Stimulated activated CD8-positive, alpha-beta memory T cell treated with anti-CD3 and anti-CD28 coated beads, Interleukin-7, amount 100 ng/mL, for 4 hours (primary cell): ENCODE results near the gene ZSCAN1.
"Not testable (repeated sequence)": the region's sequence is repeated elsewhere in the genome, so short reads cannot be mapped to it uniquely, and the experiment has no call there.

Experiments
- DNase-seq, 2 donors: peaks; one replicate each; pipeline ENCODE4 v3.0.0-alpha.2; 2020; ENCODE audit warnings: low read depth in 2 of 2

ZSCAN1 gene

GRCh38 chr19:58033741-58034476 lies at the start of gene ZSCAN1:
TSS of gene ZSCAN1 (plus strand) at chr19:58034025. CDS start at chr19:58037837, 3,812 bp downstream.
- DNase-seq, result peak; percentile 1 to 37

- DNase-seq, result no peak
Measured at GRCh38 chr19:57992841-57993240, 41.0 kb upstream of the ZSCAN1 start.

DNA sequence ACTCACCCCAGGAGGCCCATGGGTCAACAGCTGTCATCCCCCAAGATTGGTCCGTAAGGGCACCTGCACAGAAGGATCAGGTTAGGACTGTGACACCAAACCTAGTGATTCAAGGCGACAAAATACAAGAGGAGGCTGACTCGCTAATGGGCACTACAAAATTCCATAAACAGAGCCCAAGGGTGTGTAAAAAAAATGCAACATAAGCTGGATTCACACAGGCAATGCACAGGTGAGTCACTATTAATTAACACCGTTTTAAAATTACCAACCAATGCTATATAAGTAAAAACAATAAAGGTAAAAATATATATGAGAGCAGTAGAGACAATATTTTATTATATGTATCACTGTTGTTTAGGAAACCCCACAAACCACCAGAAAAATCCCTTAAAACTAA lies 33.1 kb upstream of the ZSCAN1 start:
- no peak for DNase-seq

GRCh38 chr19:58001895-58002369 lies 31.9 kb upstream of the ZSCAN1 start:
- no peak for DNase-seq

DNA sequence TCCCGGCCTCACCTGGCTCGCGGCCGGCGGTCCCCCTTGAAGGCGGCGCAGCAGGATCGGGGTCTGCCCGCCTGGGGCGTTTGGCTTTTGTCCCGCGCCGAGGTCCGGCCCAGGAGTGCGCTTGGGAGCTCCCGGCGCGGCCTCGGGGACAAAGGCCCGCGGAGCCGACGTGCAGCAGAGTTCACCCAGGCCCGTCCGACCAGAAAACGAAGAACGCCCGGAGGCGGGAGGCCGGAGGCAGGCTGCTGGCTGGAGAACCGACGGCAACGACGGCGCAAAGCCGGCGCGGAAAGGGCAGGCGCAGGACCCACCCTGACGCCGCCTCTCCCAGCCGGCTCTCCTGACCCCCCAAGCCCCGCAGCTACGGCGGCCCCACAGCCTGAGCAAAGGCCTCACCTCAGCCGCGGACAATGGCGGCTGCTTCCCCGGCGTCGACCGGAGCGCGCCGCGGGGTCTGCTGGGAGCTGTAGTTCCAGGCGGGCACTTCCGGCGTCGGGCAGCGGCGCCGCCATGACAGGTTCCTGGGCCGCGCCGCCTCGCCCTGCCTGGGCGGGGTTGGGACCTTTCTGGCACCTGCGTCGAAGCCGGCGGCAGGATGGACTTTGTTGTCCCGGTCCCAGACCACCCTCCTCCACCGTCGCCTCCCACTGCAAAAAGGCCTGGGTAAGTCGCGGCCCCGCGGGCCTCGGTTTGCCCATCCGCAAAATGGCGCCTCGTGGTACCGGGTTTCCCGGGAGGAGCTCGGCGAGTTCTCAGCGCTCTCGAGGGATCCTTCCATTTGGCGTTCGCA lies 31.2 kb upstream of the ZSCAN1 start, which contains the start of gene ZNF606:
Gene ZNF606 (minus strand): TSS at position 437 of the 790 bp plus-strand sequence. CDS start 1,501 bp downstream, outside the sequence.
- peak; percentile 60 to 82 for DNase-seq

GRCh38 chr19:58003174-58003828 lies 30.5 kb upstream of the ZSCAN1 start:
- DNase-seq, result no peak

DNA sequence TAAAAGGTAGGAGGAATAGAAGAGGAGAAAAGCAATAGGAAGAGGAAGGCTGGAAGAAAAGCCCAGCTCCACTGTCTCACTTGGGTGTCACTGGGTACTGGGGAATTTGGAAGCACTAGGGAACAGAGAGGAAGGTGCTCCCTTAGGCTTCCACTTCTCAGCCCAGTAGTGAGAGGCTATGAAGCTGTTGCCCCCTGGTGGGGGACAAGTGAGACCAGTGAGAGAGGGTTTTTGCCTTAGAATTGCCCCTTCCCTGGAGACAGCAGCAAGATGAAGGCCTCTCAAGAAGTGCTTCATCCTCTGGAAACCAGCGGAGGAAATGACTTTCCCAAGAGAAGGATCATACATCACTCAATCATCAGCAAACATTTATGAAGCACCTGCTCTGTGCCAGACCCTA lies 26.5 kb upstream of the ZSCAN1 start:
- DNase-seq, result no peak

DNA sequence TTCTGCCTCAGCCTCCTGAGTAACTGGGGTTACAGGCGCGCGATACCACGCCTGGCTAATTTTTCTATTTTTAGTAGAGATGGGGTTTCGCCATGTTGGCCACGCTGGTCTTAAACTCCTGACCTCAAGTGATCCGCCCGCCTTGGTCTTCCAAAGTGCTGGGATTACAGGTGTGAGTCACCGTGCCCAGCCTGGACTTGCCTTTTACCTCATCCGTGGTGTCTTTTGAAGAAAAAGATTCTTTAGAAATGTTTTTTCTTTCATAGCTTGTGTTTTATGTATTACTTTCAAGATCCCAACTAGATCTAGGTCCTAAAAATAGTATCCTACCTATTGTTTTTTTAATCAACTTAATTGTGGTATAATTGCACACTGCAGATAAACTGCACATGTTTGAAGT lies 24.9 kb upstream of the ZSCAN1 start:
- DNase-seq, result not testable (repeated sequence)

DNA sequence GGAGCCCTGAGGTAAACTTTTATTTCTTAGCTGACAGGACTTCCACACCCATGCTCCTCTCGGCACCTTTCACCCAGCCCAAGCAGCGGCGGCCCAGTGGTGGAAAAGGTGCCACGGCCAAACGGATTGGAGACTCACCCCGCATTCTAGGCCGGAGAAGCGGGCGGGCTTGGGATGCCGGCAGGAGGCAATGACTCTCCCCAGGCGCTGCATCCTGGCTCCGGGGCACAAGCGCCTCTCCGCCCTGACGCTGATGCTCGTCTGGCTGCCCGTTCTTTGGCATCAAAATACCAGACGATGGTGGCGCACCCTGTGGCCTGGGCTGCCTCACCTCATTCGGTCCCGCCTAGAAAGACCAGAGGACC lies 24.5 kb upstream of the ZSCAN1 start:
- DNase-seq, result no peak

- peak in 1 of 2 donors; percentile 50 for DNase-seq
Measured at GRCh38 chr19:58009666-58010301, 24.0 kb upstream of the ZSCAN1 start.

DNA sequence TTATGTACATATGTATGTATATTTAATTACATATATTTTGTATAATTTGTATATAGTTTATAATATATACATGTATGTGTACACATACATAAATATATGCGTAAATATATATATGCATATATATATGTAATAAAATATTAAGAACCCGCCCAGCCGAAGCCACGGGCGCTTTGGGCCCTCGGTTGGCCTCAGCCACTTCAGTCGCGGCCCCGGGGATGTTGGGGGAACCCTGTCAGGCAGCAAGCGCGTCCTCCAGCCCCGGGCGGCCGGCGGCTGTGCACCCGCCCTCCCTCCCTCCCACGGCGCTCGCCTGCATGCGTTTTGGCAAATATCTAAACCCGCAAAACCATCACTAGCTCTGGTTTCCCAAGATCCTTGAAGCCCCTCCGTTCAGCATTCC lies 23.3 kb upstream of the ZSCAN1 start:
- DNase-seq, result no peak

- DNase-seq, result no peak
Measured at GRCh38 chr19:58014141-58014540, 19.7 kb upstream of the ZSCAN1 start.

DNA sequence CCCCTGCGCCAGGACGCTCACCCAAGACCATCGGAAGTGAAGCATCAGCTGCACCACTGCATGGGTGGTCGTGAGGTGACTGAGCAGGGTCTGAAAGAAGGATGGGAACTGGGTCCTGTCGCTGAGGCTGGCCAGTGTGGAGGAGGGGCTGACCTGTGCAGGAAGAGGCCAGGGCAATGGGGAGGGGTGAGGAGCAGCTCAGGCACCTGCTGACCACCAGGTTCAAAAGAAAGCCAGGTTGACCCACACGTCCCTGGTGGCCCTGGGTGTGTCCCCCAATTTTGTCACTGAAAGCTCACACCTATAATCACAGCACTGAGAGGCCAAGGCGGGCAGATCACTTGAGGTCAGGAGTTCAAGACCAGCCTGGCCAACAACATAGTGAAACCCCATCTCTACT lies 13.7 kb upstream of the ZSCAN1 start:
- DNase-seq, result no peak

GRCh38 chr19:58021541-58022282 lies 12.1 kb upstream of the ZSCAN1 start:
- peak in 1 of 2 donors; percentile 8 for DNase-seq

DNA sequence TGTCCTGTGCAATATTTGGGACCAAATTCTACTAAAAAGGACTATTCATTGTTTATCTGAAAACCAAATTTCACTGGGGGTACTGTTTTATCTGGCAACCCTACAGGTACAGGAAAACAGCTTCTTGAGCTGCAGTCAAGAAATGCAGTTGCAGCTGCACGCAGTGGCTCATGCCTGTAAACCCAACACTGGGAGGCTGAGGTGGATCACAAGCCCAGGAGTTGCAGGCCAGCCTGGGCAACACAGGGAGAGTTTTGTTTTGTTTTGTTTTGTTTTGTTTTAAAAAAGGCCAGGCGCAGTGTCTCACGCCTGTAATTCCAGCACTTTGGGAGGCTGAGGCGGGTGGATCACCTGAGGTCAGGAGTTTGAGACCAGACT lies 11.6 kb upstream of the ZSCAN1 start:
- no peak for DNase-seq

GRCh38 chr19:58024661-58025060 lies 9.2 kb upstream of the ZSCAN1 start:
- DNase-seq, result no peak

GRCh38 chr19:58034477-58034793 lies 610 bp downstream of the ZSCAN1 start:
- DNase-seq, result no peak

DNA sequence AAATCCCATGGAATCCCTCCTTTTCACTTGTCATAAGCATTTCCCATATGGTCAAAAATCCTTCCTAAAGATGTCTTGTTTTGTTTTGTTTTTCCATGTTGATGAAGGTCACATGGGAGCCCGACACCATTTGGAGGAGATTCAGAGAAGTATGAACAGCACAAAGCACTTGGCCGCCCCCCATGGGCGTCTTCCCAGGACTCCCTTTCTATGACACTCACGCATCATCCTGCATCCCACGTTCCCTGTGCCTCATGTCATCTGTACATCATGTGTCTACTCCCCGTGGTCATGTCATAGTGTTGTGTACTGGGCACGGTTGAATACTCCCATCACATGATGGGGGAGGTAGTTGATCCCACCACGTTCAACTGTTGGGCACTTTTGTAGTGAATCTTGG lies 2.0 kb downstream of the ZSCAN1 start:
- no peak for DNase-seq

GRCh38 chr19:58037927-58038687 lies 4.3 kb downstream of the ZSCAN1 start:
- DNase-seq, result no peak

DNA sequence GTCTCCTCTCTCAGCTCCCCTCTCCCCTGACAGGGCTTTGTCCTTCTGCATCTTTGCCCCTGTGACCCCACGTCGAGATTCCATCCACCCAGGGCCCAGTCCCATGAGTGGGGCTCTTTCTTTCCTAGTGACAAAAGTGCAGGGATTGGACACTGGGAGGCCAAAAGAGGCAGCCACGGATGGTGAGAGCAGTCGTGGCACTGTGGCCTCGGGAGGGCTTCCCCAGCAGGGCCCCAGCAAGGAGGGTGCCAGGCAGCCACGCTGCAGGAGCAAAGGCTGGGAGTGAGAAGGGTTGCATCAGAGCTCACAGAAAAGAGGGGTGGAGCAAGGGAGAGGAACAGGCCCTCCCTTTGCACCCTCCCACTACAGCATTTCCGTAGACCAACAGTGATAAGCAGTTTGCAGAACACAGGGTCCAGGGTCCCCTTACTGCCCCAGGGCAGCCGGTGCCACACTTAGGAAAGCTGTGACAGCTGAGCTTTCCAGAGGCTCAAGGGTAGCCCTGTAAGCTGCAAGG lies 4.9 kb downstream of the ZSCAN1 start:
- DNase-seq, result no peak
